H1 (cell line): ENCODE results near the gene LRIT2. TPM values are rescaled to one million over a fixed set of nuclear protein-coding genes. Genes with fewer than 3 reads are reported as not detected.

Source experiments
- CTCF ChIA-PET: fragments of 300-600 bp; sonication (Branson Sonifier 250); formaldehyde crosslinking; loops from one replicate; lab custom pipeline; 2021; ENCODE audit not compliant: partially characterized antibody; lab: Charles Lee
- POLR2A ChIA-PET: fragments of 300-600 bp; sonication (Branson Sonifier 250); formaldehyde crosslinking; loops from one replicate; lab custom pipeline; 2021; ENCODE audit warnings: inconsistent platforms; ENCODE audit not compliant: partially characterized antibody; lab: Charles Lee
- DNase-seq, 2 experiments: peaks; one replicate each; pipeline versions ENCODE4 v3.0.0 to v3.0.0-alpha.2; 2010 to 2022; ENCODE audit warnings: low spot score in 2 of 2, low read depth in 1 of 2, mixed read lengths in 1 of 2
- FAIRE-seq: peaks from 2 replicates; lab custom pipeline; 2011; peaks lifted over from hg19 to GRCh38; lab: Jason Lieb, UNC
- H2AFZ ChIP-seq: 2 replicates; pipeline ENCODE4 v1.8.1; 2012; ENCODE audit warnings: low read length, inconsistent platforms
- H2AK5ac ChIP-seq: 2 replicates; pipeline ENCODE4 v1.6.1; 2013; ENCODE audit warnings: low read depth, low read length
- H2BK120ac ChIP-seq: replicated peaks from 2 replicates; pipeline ENCODE3; 2013; ENCODE audit warnings: low read depth, low read length, inconsistent platforms
- H2BK12ac ChIP-seq: 2 replicates; pipeline ENCODE4 v1.6.1; 2013; ENCODE audit warnings: low read depth, low read length
- H2BK15ac ChIP-seq: 2 replicates; pipeline ENCODE4 v1.6.1; 2013; ENCODE audit warnings: low read length
- H2BK20ac ChIP-seq: 2 replicates; pipeline ENCODE4 v1.6.1; 2013; ENCODE audit warnings: low read length
- H2BK5ac ChIP-seq: 2 replicates; pipeline ENCODE4 v1.6.1; 2013; ENCODE audit warnings: low read depth, low read length
- H3K14ac ChIP-seq: 2 replicates; pipeline ENCODE4 v1.6.1; 2013; ENCODE audit warnings: inconsistent platforms; ENCODE audit not compliant: insufficient read length
- H3K18ac ChIP-seq: 2 replicates; pipeline ENCODE4 v1.6.1; 2013; ENCODE audit warnings: low read length; ENCODE audit errors: extremely low read depth
- H3K23ac ChIP-seq: 2 replicates; pipeline ENCODE4 v1.6.1; 2013; ENCODE audit warnings: inconsistent platforms; ENCODE audit not compliant: insufficient read length
- H3K23me2 ChIP-seq: 2 replicates; pipeline ENCODE4 v1.6.1; 2013; ENCODE audit warnings: low read depth, low read length
- H3K27ac ChIP-seq: 2 replicates; pipeline ENCODE4 v1.6.1; 2011; ENCODE audit warnings: low read depth, low read length, inconsistent platforms
- H3K27me3 ChIP-seq, 4 experiments: replicated peaks in 1 of 4; 1 replicate in 1 of 4; 2 replicates in 3 of 4; pipeline versions ENCODE4 v1.6.1 to v1.8.1; 2011 to 2013; ENCODE audit warnings: low read length in 3 of 4, mild to moderate bottlenecking in 3 of 4, inconsistent platforms in 2 of 4, mixed read lengths in 2 of 4, moderate library complexity in 1 of 4; ENCODE audit not compliant: control insufficient read depth in 3 of 4, insufficient read depth in 3 of 4; ENCODE audit errors: extremely low read depth in 1 of 4
- H3K36me3 ChIP-seq, 4 experiments: 2 replicates each; pipeline versions ENCODE4 v1.6.1 to v1.8.1; 2011 to 2013; ENCODE audit warnings: mild to moderate bottlenecking in 4 of 4, low read length in 3 of 4, moderate library complexity in 2 of 4, control low read depth in 1 of 4, inconsistent platforms in 1 of 4; ENCODE audit not compliant: insufficient read depth in 4 of 4, control insufficient read depth in 2 of 4
- H3K4ac ChIP-seq: replicated peaks from 2 replicates; pipeline ENCODE3; 2013; ENCODE audit warnings: low read length, low read depth, mixed read lengths, inconsistent platforms; ENCODE audit not compliant: insufficient read length
- H3K4me1 ChIP-seq, 4 experiments: replicated peaks in 1 of 4; 1 replicate in 1 of 4; 2 replicates in 3 of 4; pipeline versions ENCODE4 v1.6.1 to v1.8.1; 2011 to 2013; ENCODE audit warnings: low read length in 3 of 4, inconsistent platforms in 2 of 4, mixed read lengths in 1 of 4; ENCODE audit not compliant: insufficient read depth in 4 of 4, control insufficient read depth in 3 of 4
- H3K4me2 ChIP-seq, 2 experiments: 2 replicates each; pipeline versions ENCODE4 v1.6.1 to v1.8.1; 2011 to 2013; ENCODE audit warnings: low read depth in 2 of 2, low read length in 2 of 2, control low read depth in 1 of 2, inconsistent platforms in 1 of 2, mild to moderate bottlenecking in 1 of 2; ENCODE audit not compliant: insufficient read depth in 1 of 2
- H3K4me3 ChIP-seq, 4 experiments: fragments of 200-600, 300-600 bp in 1 of 4; sonication (generic), shearing (Covaris generic), sonication (Bioruptor Twin) in 1 of 4; 2 replicates each; pipeline versions ENCODE4 v1.5.1 to v1.8.1; 2011 to 2016; ENCODE audit warnings: low read length in 4 of 4, low read depth in 3 of 4, control low read depth in 2 of 4, inconsistent platforms in 2 of 4, mild to moderate bottlenecking in 2 of 4, mixed read lengths in 1 of 4, moderate library complexity in 1 of 4; ENCODE audit not compliant: insufficient read depth in 2 of 4; ENCODE audit errors: extremely low read depth in 1 of 4
- H3K56ac ChIP-seq: replicated peaks from 2 replicates; pipeline ENCODE3; 2013; ENCODE audit warnings: low read depth, mild to moderate bottlenecking, mixed read lengths, low read length, inconsistent platforms; ENCODE audit not compliant: insufficient read length
- H3K79me1 ChIP-seq: 2 replicates; pipeline ENCODE4 v1.6.1; 2013; ENCODE audit warnings: low read depth, low read length, control low read depth
- H3K79me2 ChIP-seq, 2 experiments: 2 replicates each; pipeline versions ENCODE4 v1.6.1 to v1.8.1; 2012 to 2013; ENCODE audit warnings: low read length in 2 of 2, mild to moderate bottlenecking in 2 of 2, inconsistent platforms in 1 of 2; ENCODE audit not compliant: insufficient read depth in 2 of 2, control insufficient read depth in 1 of 2
- H3K9ac ChIP-seq, 4 experiments: replicated peaks in 1 of 4; 1 replicate in 1 of 4; 2 replicates in 3 of 4; pipeline versions ENCODE4 v1.6.1 to v1.8.1; 2011 to 2013; ENCODE audit warnings: low read depth in 3 of 4, low read length in 3 of 4, control low read depth in 2 of 4, mild to moderate bottlenecking in 2 of 4, moderate library complexity in 2 of 4, inconsistent platforms in 1 of 4; ENCODE audit errors: extremely low read depth in 1 of 4
- H3K9me3 ChIP-seq, 2 experiments: 2 replicates each; pipeline versions ENCODE4 v1.6.1 to v1.8.1; 2012 to 2013; ENCODE audit warnings: mild to moderate bottlenecking in 2 of 2, moderate library complexity in 2 of 2, control low read depth in 1 of 2, inconsistent platforms in 1 of 2, low read depth in 1 of 2, low read length in 1 of 2, mixed read lengths in 1 of 2; ENCODE audit not compliant: insufficient read depth in 2 of 2
- H4K20me1 ChIP-seq, 2 experiments: replicated peaks in 1 of 2; 2 replicates each; pipeline versions ENCODE3 to v1.8.1; 2011 to 2013; ENCODE audit warnings: inconsistent platforms in 2 of 2, low read length in 2 of 2, mild to moderate bottlenecking in 1 of 2; ENCODE audit not compliant: insufficient read depth in 2 of 2, control insufficient read depth in 1 of 2
- H4K5ac ChIP-seq: 2 replicates; pipeline ENCODE4 v1.6.1; 2013; ENCODE audit warnings: low read length, low read depth, mixed read lengths, inconsistent platforms; ENCODE audit not compliant: insufficient read length
- H4K8ac ChIP-seq: 2 replicates; pipeline ENCODE4 v1.8.0; 2013; ENCODE audit warnings: mild to moderate bottlenecking, moderate library complexity, low read length, inconsistent platforms; ENCODE audit not compliant: insufficient read depth; ENCODE audit errors: extremely low read depth
- H4K91ac ChIP-seq: replicated peaks from 2 replicates; pipeline ENCODE3; 2013; ENCODE audit warnings: low read length, mixed read lengths, inconsistent platforms; ENCODE audit not compliant: insufficient read length
- ATF2 ChIP-seq: IDR thresholded peaks from 2 replicates; pipeline ENCODE4 v1.6.1; 2012; ENCODE audit warnings: low read length, inconsistent platforms
- GABPA ChIP-seq: IDR thresholded peaks from 2 replicates; pipeline ENCODE4 v1.6.1; 2011; ENCODE audit warnings: mild to moderate bottlenecking, low read length, moderate library complexity, borderline replicate concordance; ENCODE audit not compliant: insufficient read depth
- JUN ChIP-seq: IDR thresholded peaks from 2 replicates; pipeline ENCODE4 v1.6.1; 2011; ENCODE audit warnings: low read depth, mild to moderate bottlenecking, improper control_type of control experiment, low read length
- PHF8 ChIP-seq: fragments of 200-600 bp; sonication (generic); conservative IDR thresholded peaks from 2 replicates; pipeline ENCODE4 v1.7.1; 2012; ENCODE audit warnings: low read depth, mild to moderate bottlenecking, inconsistent platforms, low read length, moderate library complexity
- SIX5 ChIP-seq: IDR thresholded peaks from 2 replicates; pipeline ENCODE4 v1.6.1; 2011; ENCODE audit warnings: mild to moderate bottlenecking, low read depth, low read length
- USF2 ChIP-seq: IDR thresholded peaks from 2 replicates; pipeline ENCODE4 v1.6.1; 2011; ENCODE audit warnings: low read length, improper control_type of control experiment
- WGBS, 2 experiments: shearing (Covaris generic) in 1 of 2; methylation state at CpG; one replicate each; pipeline versions ENCODE4 v1.1.6 to v1.1.7; 2013 to 2015; ENCODE audit warnings: low lambda C conversion rate in 2 of 2, mixed read lengths in 2 of 2, inconsistent platforms in 1 of 2, low coverage in 1 of 2, missing lambda C conversion rate in 1 of 2; ENCODE audit not compliant: insufficient replicate concordance in 2 of 2, insufficient coverage in 1 of 2, insufficient read length in 1 of 2; ENCODE audit errors: extremely low coverage in 1 of 2, missing lambda C conversion rate in 1 of 2; 5-methylcytosine and 5-hydroxymethylcytosine counted together
- polyA plus RNA-seq, 7 experiments: library from polyadenylated mRNA; depleted of rRNA in 3 of 7; stranded (reverse) in 5 of 7; unstranded in 2 of 7; fragments of >200 nt in 5 of 7; fragments of 200-250 nt in 2 of 7; gene quantifications; 1 replicate in 5 of 7; 2 replicates in 1 of 7; 4 replicates in 1 of 7; pipeline versions ENCODE4 v1.2.1 to v1.2.3, GENCODE V29; 2011 to 2013; ENCODE audit warnings: missing spikeins in 2 of 7, mixed read lengths in 2 of 7
- total RNA-seq: library from RNA; stranded (reverse); fragmentation: NEBNext Ultra II Directional; extraction: Animal tissue kit (Norgen Biotek cat#: 25700); gene quantifications from 2 replicates; pipeline ENCODE4 v1.2.1, GENCODE V29; 2021

The LRIT2 gene
- total and polyA plus RNA-seq, 2 of the 8 experiments (the other 6 are each of a cell fraction or from before 2014, with no cell fraction given): not detected

- DNase-seq (peak in 1 of 2 experiments; percentile 67), FAIRE-seq (no peak)
- ChIA-PET POLR2A (no interaction called here), CTCF (interaction anchor here (0.8 to 6.0 kb wide), 11 partner anchors 8 to 313 kb away, joined by 3 to 59 read pairs (median 6); no protein-coding TSS in a partner anchor)
- Histone ChIP-seq H2BK5ac (no peak overlapping the region), H3K4me1 (no peaks in the 10 kb centered on the region), H2BK120ac (no peak overlapping the region), H3K9me3 (no peaks in the 10 kb centered on the region), H2BK12ac (no peak overlapping the region), H3K4me3 (no peak overlapping the region), H3K27me3 (0 out of 7 replicates have a peak, but pooled peaks cover 0 to 2% (median 0%) of the 10 kb centered on the region in 4 experiments), H3K27ac (no peak overlapping the region), H3K56ac (no peak overlapping the region), H3K23ac (no peak overlapping the region), H4K20me1 (peaks cover 0 to 4% of the 10 kb centered on the region in 2 experiments), H3K79me2 (no peaks in the 10 kb centered on the region), H2BK15ac (no peak overlapping the region), H3K9ac (no peak overlapping the region), H3K79me1 (no peaks in the 10 kb centered on the region), H2BK20ac (no peak overlapping the region), H3K36me3 (no peaks in the 10 kb centered on the region), H4K8ac (no peak overlapping the region), H3K23me2 (no peaks in the 10 kb centered on the region), H3K4ac (no peak overlapping the region), H3K4me2 (no peak overlapping the region), H4K91ac (no peak overlapping the region), H3K18ac (no peak overlapping the region), H3K14ac (no peak overlapping the region), H2AFZ (no peak overlapping the region), H2AK5ac (no peak overlapping the region), H4K5ac (no peak overlapping the region)
- 76% methylated on average over 6 of the region's 6 CpGs; no CpG with 5 or more reads in 1 of the 2 experiments for WGBS, 2 experiments
- TF ChIP-seq PHF8 (no peak), SIX5 (no peak), USF2 (no peak), ATF2 (no peak), JUN (no peak), GABPA (no peak)
These were observed 824 bp downstream of the LRIT2 start for GRCh38 chr10:84224411-84225028.
